Stimulated activated CD8-positive, alpha-beta memory T cell treated with anti-CD3 and anti-CD28 coated beads, Interleukin-7, amount 100 ng/mL, for 4 hours (primary cell): ENCODE measurements around the gene CATSPER1.
"Not testable (repeated sequence)": the region's sequence is repeated elsewhere in the genome, so short reads cannot be mapped to it uniquely, and the experiment has no call there.

ENCODE experiments used
- DNase-seq, 2 donors: peaks; one replicate each; pipeline ENCODE4 v3.0.0-alpha.2; 2020; ENCODE audit warnings: low read depth in 2 of 2

The CATSPER1 gene

GRCh38 chr11:66051766-66052663 is 25.7 kb upstream of the CATSPER1 start, which contains the start of gene SF3B2:
Gene SF3B2, plus strand, starts transcription at chr11:66052364. Its CDS starts 21 bp downstream, at chr11:66052385.
- peak; percentile 90 to 97 for DNase-seq

- DNase-seq, result no peak
These were observed 25.1 kb upstream of the CATSPER1 start for GRCh38 chr11:66051371-66051765.

DNA sequence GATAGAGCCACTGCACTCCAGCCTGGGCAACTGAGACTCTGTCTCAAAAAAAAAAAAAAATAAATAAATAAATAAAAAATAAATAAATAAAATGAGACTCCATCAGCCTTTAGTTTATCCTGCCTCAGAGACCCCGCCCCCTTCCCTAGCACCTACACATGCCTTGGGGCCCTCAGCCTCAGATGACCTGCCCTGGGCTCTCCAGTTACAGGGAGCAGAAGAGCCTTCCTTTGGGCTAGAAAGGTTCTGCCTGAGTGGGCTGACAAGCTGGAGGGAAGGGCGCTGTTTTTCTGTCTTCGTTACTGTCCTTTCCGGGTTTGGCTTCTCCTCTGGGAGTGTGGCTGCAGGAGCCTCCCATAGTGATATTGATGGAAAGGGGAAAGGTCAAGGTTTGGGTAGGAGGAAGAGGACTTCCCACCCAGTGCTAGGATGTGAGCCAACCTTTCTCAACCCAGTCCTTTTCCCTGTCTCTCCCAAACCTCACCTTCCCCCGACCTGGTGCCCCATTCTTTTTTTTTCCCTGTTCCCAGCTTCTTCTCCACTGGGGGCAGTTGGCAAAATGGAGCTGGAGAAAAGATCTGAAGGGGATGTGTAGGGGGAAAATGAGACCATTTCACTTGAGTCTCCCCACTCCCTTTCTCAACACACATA is 24.4 kb upstream of the CATSPER1 start:
- no peak for DNase-seq

DNA sequence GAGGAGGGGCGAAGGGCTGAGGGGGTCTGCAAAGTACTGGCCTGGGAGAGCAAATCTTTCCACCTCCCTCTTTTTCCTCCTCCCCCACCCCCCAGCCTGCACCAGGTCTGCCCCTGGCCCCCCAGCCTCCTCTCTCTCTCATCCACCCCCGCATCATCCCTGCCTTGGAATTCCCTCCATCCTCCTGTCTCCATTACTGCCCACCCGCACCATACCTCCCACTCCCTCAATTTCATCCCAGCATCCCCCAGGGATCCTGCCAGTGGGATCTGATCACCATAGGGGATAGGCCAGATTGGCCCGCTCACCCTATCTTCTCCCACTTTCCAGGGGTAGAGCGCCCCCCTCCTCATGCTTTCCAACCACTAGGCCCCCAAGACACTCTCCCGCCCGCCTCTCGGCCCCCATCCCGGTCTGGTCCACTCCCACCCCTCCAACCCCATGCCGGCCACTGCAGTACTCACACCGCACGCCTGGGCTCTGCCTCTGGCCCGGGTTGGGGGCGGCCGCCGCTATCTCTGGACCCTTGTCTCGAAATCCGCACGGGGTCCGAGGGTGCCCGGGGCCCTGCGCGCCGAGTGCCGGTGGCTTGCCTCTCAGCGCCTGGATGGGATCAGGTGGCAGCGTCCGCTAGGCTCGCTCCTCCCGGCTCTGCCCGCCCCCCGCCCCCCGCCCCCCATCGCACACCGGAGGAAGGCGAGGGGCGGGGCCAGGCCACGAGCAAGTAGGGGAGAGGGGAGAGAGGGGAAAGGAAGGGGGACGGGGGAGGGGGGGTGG is 22.5 kb upstream of the CATSPER1 start, which contains the start of gene GAL3ST3:
GAL3ST3 (minus strand) TSS at position 615 of the 777 bp plus-strand sequence. CDS start 3,746 bp downstream, outside the sequence.
- DNase-seq, result no peak

GRCh38 chr11:66047541-66048365 is 21.5 kb upstream of the CATSPER1 start:
- no peak for DNase-seq

DNA sequence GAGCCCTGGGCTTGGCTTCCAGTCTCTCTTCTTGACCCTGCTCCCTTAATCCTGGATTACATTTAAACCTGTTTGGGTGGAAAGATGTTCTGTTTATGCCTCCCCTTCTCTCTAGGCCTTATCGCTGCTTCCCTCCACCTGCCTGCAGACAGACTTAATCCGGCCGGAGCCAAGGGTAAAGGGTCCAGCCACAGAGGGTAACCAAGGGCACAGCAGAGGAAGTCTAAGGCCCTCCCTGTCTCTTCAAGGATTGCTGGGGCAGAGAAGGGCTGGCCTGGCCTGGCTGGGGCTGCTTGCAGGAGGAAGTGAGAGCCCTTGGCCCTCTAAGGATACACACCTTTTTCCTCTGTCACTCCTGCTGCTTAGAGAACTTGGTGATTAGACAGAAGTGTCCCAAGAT is 20.6 kb upstream of the CATSPER1 start:
- DNase-seq, result no peak

GRCh38 chr11:66045177-66045639 is 18.9 kb upstream of the CATSPER1 start:
- DNase-seq, result peak; percentile 68 to 71

DNA sequence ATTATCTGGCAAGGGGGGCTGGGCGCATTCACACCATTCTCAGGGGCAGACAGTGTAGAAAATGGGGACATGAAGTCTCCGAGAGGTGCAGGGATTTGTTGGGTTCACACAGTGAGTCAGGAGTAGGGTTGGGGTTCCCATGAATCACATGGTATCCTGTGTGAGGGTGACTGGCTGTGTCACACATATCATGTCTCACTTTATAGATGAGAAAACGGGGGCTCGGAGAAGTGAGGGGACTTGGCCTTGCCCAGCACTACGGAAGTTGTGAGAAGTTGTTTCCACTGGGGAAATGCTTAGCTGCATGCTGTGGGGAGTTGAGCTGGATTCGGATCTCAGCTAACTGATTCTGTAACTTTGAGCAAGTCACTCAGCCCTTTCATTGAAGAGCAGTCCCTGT is 18.5 kb upstream of the CATSPER1 start:
- DNase-seq, result peak in 1 of 2 donors; percentile 19

- no peak for DNase-seq
These were observed 17.0 kb upstream of the CATSPER1 start for GRCh38 chr11:66042996-66043906.

GRCh38 chr11:66042227-66042995 is 16.1 kb upstream of the CATSPER1 start:
- no peak for DNase-seq

DNA sequence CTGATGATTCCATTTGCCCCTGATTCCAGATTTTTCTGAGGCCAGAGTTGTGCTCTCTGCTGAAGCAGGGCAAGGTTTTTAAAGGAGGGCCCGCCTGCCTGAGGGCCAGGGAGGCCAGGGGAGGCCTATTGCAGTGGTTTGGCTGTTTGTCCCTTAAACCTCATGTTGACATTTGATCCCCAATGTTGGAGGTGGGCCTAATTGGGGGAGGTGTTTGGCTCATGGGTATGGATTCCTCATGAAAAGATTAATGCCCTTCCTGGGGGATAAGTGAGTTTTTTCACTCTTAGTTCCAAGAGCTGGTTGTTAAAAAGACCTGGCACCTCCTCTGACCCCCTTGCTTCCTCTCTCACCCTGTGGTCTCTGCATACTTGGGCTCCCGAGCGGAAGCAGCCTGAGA is 13.5 kb upstream of the CATSPER1 start:
- DNase-seq, result no peak

- DNase-seq, result no peak
These were observed 11.0 kb upstream of the CATSPER1 start for GRCh38 chr11:66037327-66037726.

- no peak for DNase-seq
These were observed 10.0 kb upstream of the CATSPER1 start for GRCh38 chr11:66036334-66036710.

DNA sequence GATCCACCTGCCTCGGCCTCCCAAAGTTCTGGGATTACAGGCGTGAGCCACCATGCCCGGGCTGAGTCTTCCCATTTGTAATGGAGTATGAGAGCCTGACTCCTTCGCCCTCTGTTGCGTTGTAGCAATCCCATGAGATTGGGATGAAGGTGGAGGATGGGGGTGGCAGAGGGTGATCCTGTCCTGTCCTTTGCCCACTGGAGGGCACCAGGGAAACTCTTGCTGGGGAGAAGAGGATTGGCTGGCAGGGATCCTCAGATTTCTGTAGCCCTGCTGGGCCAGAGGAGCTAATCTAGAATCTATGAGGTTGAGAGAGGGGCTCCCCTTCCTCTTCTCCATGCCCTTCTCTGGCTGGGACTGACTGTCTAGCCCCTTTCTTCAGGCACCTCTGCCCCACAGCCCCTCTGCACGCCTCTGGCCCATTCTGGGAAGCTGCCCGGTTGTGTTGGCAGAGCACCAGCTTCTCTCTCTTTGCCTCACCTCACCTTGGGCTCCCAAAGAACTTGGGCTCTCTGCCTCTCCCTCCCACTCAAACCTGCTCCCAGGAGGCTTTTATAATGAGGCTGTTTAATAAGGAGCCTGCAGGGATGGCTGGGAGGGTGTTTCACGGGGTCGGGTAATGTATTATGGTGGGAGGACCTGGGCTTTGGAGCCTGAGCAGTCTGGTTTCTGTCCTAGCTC is 9.5 kb upstream of the CATSPER1 start:
- DNase-seq, result no peak

GRCh38 chr11:66032957-66033735 is 6.9 kb upstream of the CATSPER1 start:
- DNase-seq, result no peak

- DNase-seq, result not testable (repeated sequence)
These were observed 3.2 kb downstream of the CATSPER1 start for GRCh38 chr11:66023186-66023440.

DNA sequence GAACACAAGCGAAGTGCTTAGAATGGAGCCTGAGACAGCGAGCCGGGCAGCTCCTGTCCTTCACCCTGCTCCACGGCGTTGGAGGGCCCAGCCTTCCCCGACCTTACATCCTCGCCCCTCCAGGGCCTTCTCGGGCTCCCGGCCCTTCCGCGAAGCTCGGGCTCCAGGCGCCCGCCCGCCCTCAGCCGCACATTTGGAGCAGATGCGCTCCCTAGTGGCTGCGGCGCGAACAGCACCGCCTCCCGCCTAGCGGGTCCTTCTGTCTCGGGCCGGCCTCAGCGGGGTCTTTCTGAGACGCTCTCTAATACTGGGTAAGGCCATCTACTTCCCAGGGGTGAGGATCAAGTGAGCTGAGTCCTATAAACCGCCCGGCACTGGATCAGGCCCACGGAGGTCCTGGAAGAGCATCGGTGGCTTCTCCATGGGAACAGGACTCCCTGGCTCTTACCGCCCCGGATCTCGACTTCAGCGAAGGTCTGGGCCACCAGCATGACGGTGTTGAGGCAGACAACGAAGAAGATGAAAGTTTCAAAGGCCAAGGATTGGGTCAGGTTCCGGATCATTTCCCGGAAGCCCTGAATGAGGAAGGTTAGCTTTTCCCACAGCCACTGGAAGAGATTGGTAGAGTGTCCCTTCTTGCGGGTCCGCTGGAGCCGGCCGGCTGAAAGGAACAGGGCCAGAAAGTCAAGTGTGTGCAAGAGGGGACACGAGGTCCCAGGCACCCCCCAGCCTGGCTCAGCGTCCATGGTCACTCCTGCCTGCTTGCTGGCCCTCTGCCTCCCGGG is 3.7 kb downstream of the CATSPER1 start:
- DNase-seq, result peak; percentile 31 to 64
